Ishikawa (cell line): ENCODE measurements around the gene TMEM30A.

Experiments used
- CEBPB ChIP-seq: IDR thresholded peaks from 2 replicates; pipeline ENCODE4 v1.6.1; 2012
- CREB1 ChIP-seq: IDR thresholded peaks from 2 replicates; pipeline ENCODE4 v1.6.1; 2012; ENCODE audit warnings: low read depth
- EGR1 ChIP-seq: IDR thresholded peaks from 2 replicates; pipeline ENCODE4 v1.6.1; 2012
- EP300 ChIP-seq: IDR thresholded peaks from 2 replicates; pipeline ENCODE4 v1.6.1; 2012; ENCODE audit warnings: borderline replicate concordance
- FOXM1 ChIP-seq: IDR thresholded peaks from 2 replicates; pipeline ENCODE4 v1.6.1; 2012; ENCODE audit warnings: low read depth, borderline replicate concordance
- NFIC ChIP-seq: IDR thresholded peaks from 2 replicates; pipeline ENCODE4 v1.6.1; 2012
- RAD21 ChIP-seq: IDR thresholded peaks from 2 replicates; pipeline ENCODE4 v1.6.1; 2012; ENCODE audit warnings: low read depth
- TAF1 ChIP-seq: IDR thresholded peaks from 2 replicates; pipeline ENCODE4 v1.6.1; 2012; ENCODE audit warnings: low read depth, mild to moderate bottlenecking
- TCF12 ChIP-seq: IDR thresholded peaks from 2 replicates; pipeline ENCODE4 v1.6.1; 2012; ENCODE audit warnings: low read depth
- TEAD4 ChIP-seq: IDR thresholded peaks from 2 replicates; pipeline ENCODE4 v1.6.1; 2012
- YY1 ChIP-seq: IDR thresholded peaks from 2 replicates; pipeline ENCODE4 v1.6.1; 2012; ENCODE audit warnings: low read depth
- ZBTB7A ChIP-seq: IDR thresholded peaks from 2 replicates; pipeline ENCODE4 v1.6.1; 2012; ENCODE audit warnings: low read depth
- TF ChIP-seq, protein P1 (sequence below): IDR thresholded peaks from 2 replicates; pipeline ENCODE4 v1.6.1; 2012; ENCODE audit warnings: low read depth, mild to moderate bottlenecking
- TF ChIP-seq, protein P2 (sequence below): IDR thresholded peaks from 2 replicates; pipeline ENCODE4 v1.6.1; 2012
- TF ChIP-seq, protein P3 (sequence below): IDR thresholded peaks from 2 replicates; pipeline ENCODE4 v1.6.1; 2012

TMEM30A gene

DNA sequence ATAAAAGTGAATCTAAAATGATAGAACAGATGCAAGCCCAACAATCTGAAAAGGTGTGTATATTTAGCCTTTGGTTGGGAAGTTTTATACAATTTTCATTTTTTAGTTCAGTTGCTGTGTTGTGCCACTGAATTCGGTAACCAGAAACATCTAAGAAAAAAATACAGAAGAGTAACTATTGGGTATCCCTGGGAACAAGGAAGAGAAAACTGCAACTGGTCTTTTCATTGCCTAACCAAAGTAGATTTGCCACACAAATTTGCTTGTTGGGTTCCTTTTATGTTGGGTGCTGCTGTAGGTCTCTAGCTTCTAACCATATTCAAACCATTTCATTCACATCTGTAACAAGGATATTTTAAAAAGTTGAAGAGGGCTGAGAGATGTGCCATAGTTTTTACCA lies 2.8 kb upstream of the TMEM30A start:
- TF ChIP-seq NFIC (no peak), RAD21 (no peak), CREB1 (no peak), YY1 (no peak), EP300 (no peak), EGR1 (no peak), ZBTB7A (no peak), TEAD4 (no peak), CEBPB (no peak)
- TF ChIP-seq, protein P1, sequence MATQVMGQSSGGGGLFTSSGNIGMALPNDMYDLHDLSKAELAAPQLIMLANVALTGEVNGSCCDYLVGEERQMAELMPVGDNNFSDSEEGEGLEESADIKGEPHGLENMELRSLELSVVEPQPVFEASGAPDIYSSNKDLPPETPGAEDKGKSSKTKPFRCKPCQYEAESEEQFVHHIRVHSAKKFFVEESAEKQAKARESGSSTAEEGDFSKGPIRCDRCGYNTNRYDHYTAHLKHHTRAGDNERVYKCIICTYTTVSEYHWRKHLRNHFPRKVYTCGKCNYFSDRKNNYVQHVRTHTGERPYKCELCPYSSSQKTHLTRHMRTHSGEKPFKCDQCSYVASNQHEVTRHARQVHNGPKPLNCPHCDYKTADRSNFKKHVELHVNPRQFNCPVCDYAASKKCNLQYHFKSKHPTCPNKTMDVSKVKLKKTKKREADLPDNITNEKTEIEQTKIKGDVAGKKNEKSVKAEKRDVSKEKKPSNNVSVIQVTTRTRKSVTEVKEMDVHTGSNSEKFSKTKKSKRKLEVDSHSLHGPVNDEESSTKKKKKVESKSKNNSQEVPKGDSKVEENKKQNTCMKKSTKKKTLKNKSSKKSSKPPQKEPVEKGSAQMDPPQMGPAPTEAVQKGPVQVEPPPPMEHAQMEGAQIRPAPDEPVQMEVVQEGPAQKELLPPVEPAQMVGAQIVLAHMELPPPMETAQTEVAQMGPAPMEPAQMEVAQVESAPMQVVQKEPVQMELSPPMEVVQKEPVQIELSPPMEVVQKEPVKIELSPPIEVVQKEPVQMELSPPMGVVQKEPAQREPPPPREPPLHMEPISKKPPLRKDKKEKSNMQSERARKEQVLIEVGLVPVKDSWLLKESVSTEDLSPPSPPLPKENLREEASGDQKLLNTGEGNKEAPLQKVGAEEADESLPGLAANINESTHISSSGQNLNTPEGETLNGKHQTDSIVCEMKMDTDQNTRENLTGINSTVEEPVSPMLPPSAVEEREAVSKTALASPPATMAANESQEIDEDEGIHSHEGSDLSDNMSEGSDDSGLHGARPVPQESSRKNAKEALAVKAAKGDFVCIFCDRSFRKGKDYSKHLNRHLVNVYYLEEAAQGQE, result no peak
- TF ChIP-seq, protein P2, sequence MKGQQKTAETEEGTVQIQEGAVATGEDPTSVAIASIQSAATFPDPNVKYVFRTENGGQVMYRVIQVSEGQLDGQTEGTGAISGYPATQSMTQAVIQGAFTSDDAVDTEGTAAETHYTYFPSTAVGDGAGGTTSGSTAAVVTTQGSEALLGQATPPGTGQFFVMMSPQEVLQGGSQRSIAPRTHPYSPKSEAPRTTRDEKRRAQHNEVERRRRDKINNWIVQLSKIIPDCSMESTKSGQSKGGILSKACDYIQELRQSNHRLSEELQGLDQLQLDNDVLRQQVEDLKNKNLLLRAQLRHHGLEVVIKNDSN, result no peak
- TF ChIP-seq, protein P3, sequence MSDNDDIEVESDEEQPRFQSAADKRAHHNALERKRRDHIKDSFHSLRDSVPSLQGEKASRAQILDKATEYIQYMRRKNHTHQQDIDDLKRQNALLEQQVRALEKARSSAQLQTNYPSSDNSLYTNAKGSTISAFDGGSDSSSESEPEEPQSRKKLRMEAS, result no peak

DNA sequence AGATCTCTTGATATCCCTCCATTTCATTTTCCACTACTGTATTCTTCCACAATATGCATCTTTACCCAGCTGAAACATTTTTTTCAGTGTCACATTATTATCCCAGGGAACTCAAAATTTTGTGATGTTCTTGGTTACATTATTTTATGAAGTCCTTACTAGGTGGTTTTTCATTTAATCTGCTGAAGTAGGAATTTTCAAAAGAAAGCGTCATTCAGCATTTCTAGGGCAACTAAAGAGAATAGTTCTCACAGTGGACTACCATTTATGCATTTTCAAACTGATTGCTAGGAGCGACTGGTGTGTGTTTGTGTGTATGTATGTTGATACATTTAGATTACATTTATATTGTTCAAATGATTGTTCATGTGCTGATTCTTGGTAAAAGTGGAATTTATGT lies 2.4 kb upstream of the TMEM30A start:
- TF ChIP-seq, protein P3, result no peak
- no peak for TF ChIP-seq RAD21
- no peak for TF ChIP-seq EP300
- no peak for TF ChIP-seq TAF1
- TF ChIP-seq CREB1, result no peak
- TF ChIP-seq, protein P1, result no peak
- TF ChIP-seq, protein P2, result no peak
- TF ChIP-seq ZBTB7A, result no peak
- TF ChIP-seq TEAD4, result no peak
- no peak for TF ChIP-seq NFIC
- no peak for TF ChIP-seq EGR1
- TF ChIP-seq TCF12, result no peak
- TF ChIP-seq FOXM1, result no peak
- TF ChIP-seq YY1, result no peak
- no peak for TF ChIP-seq CEBPB

DNA sequence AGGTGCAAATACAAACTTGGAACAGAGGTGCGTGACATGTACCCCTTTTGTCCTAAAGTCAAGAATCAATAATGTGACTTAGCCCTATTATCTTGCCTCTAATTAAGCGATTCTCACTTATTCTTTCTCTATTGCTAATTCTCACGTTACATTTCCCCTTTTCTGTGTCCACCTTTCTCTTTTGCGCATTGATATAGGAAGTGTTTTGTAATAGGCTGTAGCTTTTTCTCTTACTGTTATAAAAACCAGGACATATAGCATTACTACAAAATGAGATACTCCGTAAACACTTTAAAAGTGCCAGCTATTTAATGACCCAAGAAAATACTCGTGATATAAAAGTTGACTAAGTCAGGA lies 669 bp upstream of the TMEM30A start:
- TF ChIP-seq TEAD4, result no peak
- TF ChIP-seq RAD21, result no peak
- TF ChIP-seq CEBPB, result no peak
- TF ChIP-seq ZBTB7A, result no peak
- TF ChIP-seq YY1, result no peak
- TF ChIP-seq EGR1, result no peak
- TF ChIP-seq FOXM1, result no peak
- no peak for TF ChIP-seq NFIC
- TF ChIP-seq, protein P1, result no peak
- no peak for TF ChIP-seq CREB1
- TF ChIP-seq TAF1, result no peak
- no peak for TF ChIP-seq EP300
- TF ChIP-seq, protein P2, result no peak

DNA sequence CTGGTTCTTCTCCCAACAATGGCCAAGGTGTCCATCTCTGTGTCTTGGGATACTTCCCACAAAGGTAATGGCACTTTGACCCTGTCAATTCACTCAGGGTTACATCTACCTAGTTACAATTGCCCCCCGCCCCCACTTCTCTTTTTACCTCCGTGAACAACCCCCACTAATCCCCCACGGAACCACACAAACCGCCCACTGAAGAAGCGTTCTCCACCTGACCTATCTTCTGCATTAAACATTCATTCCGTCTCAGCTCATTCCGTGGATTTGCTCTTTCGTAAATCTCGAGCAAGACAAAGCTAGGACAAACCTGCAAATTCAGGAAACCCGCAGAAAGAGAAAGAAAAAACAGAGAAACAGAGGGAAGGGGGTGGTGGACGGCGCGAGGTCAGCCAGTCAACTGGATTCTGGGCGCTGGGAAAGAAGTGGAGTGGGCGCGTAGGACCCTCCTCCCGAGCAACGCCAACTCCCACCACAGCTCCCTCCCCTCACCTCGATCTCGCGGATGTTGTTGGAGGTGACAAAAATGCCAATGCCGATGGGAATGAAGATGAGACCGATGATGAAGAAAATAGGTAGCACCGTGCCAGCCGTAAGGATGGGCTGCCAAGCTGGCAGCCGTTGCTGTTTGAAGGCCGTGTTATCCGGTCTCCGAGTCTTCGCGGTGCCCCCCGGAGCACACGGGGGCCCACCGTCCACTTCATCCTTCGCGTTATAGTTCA lies 523 bp downstream of the TMEM30A start:
- TF ChIP-seq CEBPB (no peak), NFIC (no peak), EGR1 (no peak), TAF1 (no peak), FOXM1 (no peak), ZBTB7A (peak; percentile 95)
- TF ChIP-seq, protein P1, result no peak
